BLaER1 (cell line): Measurements from ENCODE around the gene REX1BD.

Experiments
- H3K27ac ChIP-seq: shearing (Covaris generic); formaldehyde crosslinking; 2 replicates; pipeline ENCODE4 v1.8.1; 2022
- H3K27me3 ChIP-seq: shearing (Covaris generic); formaldehyde crosslinking; 2 replicates; pipeline ENCODE4 v1.8.1; 2022
- H3K36me3 ChIP-seq: shearing (Covaris generic); formaldehyde crosslinking; 2 replicates; pipeline ENCODE4 v1.8.1; 2022
- H3K4me1 ChIP-seq: shearing (Covaris generic); formaldehyde crosslinking; 2 replicates; pipeline ENCODE4 v1.8.1; 2022
- H3K4me2 ChIP-seq: shearing (Covaris generic); formaldehyde crosslinking; 2 replicates; pipeline ENCODE4 v1.8.1; 2022
- H3K4me3 ChIP-seq: shearing (Covaris generic); formaldehyde crosslinking; 2 replicates; pipeline ENCODE4 v1.8.1; 2022
- H3K9ac ChIP-seq: shearing (Covaris generic); formaldehyde crosslinking; 2 replicates; pipeline ENCODE4 v1.8.1; 2022
- H3K9me3 ChIP-seq: shearing (Covaris generic); formaldehyde crosslinking; 2 replicates; pipeline ENCODE4 v1.8.1; 2022
- H4K20me1 ChIP-seq: shearing (Covaris generic); formaldehyde crosslinking; 2 replicates; pipeline ENCODE4 v1.8.1; 2022
- Cebpa-rat ChIP-seq: shearing (Covaris generic); IDR thresholded peaks from 2 replicates; pipeline ENCODE4 v1.8.1; 2022

The REX1BD gene

GRCh38 chr19:18608805-18609716 is 20.5 kb downstream of the REX1BD start:
- no peak overlapping the region for H3K27ac ChIP-seq
- no peak for TF ChIP-seq Cebpa-rat
- H3K4me1 ChIP-seq, result peaks cover 48% of the 10 kb centered on the region
- H3K4me3 ChIP-seq, result no peak overlapping the region
- no peaks in the 10 kb centered on the region for H3K36me3 ChIP-seq
- no peaks in the 10 kb centered on the region for H3K9me3 ChIP-seq
- H4K20me1 ChIP-seq, result peaks cover 92% of the 10 kb centered on the region
- H3K27me3 ChIP-seq, result peaks cover 100% of the 10 kb centered on the region
- H3K4me2 ChIP-seq, result no peak overlapping the region
- H3K9ac ChIP-seq, result no peak overlapping the region

GRCh38 chr19:18609717-18610051 is 21.1 kb downstream of the REX1BD start:
- TF ChIP-seq Cebpa-rat, result no peak
- H3K4me2 ChIP-seq, result no peak overlapping the region
- H3K4me1 ChIP-seq, result peaks cover 48% of the 10 kb centered on the region
- no peaks in the 10 kb centered on the region for H3K36me3 ChIP-seq
- no peak overlapping the region for H3K4me3 ChIP-seq
- H3K9me3 ChIP-seq, result no peaks in the 10 kb centered on the region
- H4K20me1 ChIP-seq, result peaks cover 92% of the 10 kb centered on the region
- no peak overlapping the region for H3K9ac ChIP-seq
- H3K27ac ChIP-seq, result no peak overlapping the region
- H3K27me3 ChIP-seq, result peaks cover 100% of the 10 kb centered on the region

DNA sequence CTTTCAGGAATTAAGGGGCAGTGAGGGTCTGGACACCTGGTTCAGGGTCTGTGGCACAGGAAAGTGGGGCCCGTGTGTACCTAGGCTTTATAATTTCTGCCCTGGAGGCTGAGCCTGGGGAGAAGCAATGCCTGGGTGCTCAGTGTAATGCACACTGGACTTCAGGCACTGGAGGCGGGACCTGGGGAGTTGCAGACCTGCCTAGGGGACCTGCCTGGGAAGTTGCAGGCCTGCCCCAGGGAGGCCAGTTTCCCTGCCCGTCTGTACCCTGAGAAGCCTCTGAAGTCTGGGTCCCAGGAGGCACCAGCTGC is 21.6 kb downstream of the REX1BD start:
- no peak for TF ChIP-seq Cebpa-rat
- Histone ChIP-seq H3K9ac (no peak overlapping the region), H3K4me2 (peak overlapping the region; percentile 93), H3K4me3 (peak overlapping the region; percentile 65; the same call in 1 of the 2 replicates), H3K4me1 (peaks cover 48% of the 10 kb centered on the region), H3K9me3 (no peaks in the 10 kb centered on the region), H3K27me3 (peaks cover 100% of the 10 kb centered on the region), H3K36me3 (no peaks in the 10 kb centered on the region), H4K20me1 (peaks cover 89% of the 10 kb centered on the region), H3K27ac (no peak overlapping the region)

- no peak overlapping the region for H3K9ac ChIP-seq
- H3K4me2 ChIP-seq, result peak overlapping the region; percentile 93
- H3K4me1 ChIP-seq, result peaks cover 44% of the 10 kb centered on the region
- no peak overlapping the region for H3K27ac ChIP-seq
- H3K36me3 ChIP-seq, result no peaks in the 10 kb centered on the region
- TF ChIP-seq Cebpa-rat, result no peak
- H3K9me3 ChIP-seq, result no peaks in the 10 kb centered on the region
- H3K4me3 ChIP-seq, result peak overlapping the region; percentile 65
- H4K20me1 ChIP-seq, result peaks cover 83% of the 10 kb centered on the region
- H3K27me3 ChIP-seq, result peaks cover 100% of the 10 kb centered on the region
Observed at GRCh38 chr19:18610556-18611326, 22.1 kb downstream of the REX1BD start.

DNA sequence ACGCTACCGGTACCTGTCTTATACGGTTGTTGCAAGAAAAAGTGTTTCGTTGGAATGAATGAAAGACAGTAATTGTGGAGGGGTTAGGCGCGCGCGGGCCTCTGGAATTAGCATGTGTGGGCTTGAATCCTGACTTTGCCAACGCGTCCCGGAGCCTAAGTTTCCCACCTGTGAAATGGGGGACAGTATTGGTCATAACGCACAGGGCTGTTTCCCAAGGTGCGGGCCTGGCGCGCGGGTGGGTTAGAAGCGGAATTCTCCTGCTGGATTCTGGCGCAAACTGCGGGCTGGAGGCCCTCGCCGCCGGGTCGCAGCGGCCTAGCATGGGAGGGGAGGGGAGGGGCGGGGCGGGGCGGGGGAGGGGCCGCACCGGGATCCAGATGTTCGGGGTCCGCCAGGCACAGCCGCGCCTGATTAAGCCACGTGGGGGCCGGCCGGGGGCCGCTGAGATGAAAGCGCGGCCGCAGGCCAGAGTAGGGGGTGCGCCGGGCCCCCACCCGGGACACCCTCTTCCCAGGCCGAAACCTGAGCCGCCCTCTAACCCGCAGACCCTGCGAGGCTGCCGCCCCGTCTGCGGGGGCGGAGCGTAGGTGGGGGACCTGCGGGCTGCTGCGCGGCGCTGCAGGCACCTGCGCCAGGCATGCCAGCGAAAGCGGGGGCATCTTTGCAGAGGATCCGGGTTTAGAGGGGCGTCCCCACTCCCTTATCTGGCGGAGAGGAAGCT is 22.9 kb downstream of the REX1BD start:
- H3K4me1 ChIP-seq, result peaks cover 36% of the 10 kb centered on the region
- H3K9me3 ChIP-seq, result no peaks in the 10 kb centered on the region; the same call in 1 of the 2 replicates
- H4K20me1 ChIP-seq, result peaks cover 77% of the 10 kb centered on the region
- H3K4me3 ChIP-seq, result peak overlapping the region; percentile 65
- H3K27me3 ChIP-seq, result peaks cover 100% of the 10 kb centered on the region
- H3K4me2 ChIP-seq, result peak overlapping the region; percentile 93
- H3K27ac ChIP-seq, result no peak overlapping the region
- H3K36me3 ChIP-seq, result no peaks in the 10 kb centered on the region
- TF ChIP-seq Cebpa-rat, result no peak
- no peak overlapping the region for H3K9ac ChIP-seq

DNA sequence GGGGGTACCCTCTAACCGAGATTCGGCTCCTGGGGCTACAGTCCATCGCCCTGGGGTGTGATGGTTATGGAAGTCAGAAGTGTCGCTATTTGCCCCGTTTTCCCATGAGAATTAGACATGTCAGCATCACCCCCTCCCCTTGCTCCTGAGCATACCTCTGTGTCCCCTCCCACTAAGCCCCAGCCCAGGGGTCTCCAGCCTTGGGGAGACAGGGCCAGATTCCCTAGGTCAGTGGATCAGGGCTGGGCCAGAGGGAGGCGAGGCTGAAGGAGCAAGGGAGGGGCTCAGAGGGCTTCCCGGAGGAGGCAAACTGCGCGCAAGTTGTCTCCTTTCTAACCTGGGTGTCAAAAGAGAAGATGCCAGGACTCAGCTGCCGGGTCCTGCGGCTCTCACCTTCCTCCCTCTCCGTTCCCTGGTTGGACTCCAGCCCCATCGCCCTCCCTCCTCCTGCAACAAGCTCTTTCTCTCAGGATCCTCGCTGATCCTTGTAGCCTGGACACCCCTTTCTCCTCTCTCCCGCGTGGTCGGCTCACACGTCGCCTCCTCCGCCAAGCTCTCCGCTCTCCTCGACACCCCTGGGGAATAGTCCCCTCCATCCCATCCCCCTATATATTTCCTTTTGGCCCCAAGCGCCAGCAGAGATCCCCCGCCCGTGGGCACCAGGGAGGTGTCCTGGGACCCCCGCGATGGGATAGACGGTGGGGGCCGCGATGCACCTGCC is 23.6 kb downstream of the REX1BD start:
- no peaks in the 10 kb centered on the region for H3K36me3 ChIP-seq
- peaks cover 99% of the 10 kb centered on the region for H3K27me3 ChIP-seq
- peaks cover 7% of the 10 kb centered on the region for H3K9me3 ChIP-seq
- H3K9ac ChIP-seq, result no peak overlapping the region
- peaks cover 76% of the 10 kb centered on the region for H4K20me1 ChIP-seq
- H3K27ac ChIP-seq, result no peak overlapping the region
- H3K4me1 ChIP-seq, result peaks cover 36% of the 10 kb centered on the region
- peak overlapping the region; percentile 93 for H3K4me2 ChIP-seq
- no peak for TF ChIP-seq Cebpa-rat
- H3K4me3 ChIP-seq, result peak overlapping the region; percentile 65

DNA sequence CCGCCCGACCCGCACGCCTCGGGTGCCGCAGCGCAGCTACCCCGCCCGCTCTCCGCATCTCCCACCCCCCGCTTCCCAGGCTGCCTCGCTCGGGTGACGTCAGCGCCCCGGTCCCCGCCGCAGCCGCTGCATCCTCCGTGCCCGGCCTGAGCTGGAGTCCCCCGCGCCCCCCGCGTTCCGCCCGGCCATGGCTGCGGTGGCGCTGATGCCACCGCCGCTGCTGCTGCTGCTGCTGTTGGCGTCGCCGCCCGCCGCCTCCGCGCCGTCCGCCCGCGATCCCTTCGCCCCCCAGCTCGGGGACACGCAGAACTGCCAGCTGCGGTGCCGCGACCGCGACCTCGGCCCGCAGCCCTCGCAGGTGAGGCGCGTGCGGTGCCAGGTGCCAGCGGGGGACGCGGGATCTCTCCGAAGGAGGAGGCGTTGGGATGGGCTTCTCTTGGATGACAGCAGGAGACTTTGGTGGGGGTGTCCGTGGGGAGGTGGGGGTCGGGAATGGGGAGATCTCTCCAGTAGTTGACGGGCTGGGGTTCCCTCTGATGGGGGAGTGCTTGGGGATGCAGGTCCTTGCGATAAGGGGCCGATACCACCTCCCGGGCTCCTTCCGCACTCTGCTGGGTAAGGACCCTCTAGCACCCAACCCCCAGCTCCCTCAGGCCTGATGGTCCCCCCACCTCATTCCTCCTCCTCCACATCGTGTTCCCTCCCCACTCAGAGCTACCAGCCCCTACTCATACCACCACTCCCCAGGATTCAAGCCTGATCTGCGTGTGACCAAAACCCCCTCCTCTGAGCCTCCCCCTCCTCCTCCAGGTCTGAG is 24.4 kb downstream of the REX1BD start, which contains the start of gene TMEM59L:
Gene TMEM59L, plus strand, starts transcription at position 99 of the 817 bp plus-strand sequence. Its CDS starts 89 bp downstream, at position 188.
- H3K9ac ChIP-seq, result no peak within 1 kb of the TSS
- peaks cover 91% of the 10 kb centered on the region for H3K27me3 ChIP-seq
- H3K27ac ChIP-seq, result no peak within 1 kb of the TSS
- no peaks in the 10 kb centered on the region for H3K36me3 ChIP-seq
- H3K4me2 ChIP-seq, result peak within 1 kb of the TSS; percentile 93
- H3K4me1 ChIP-seq, result peaks cover 36% of the 10 kb centered on the region
- peaks cover 68% of the 10 kb centered on the region for H4K20me1 ChIP-seq
- peaks cover 12% of the 10 kb centered on the region for H3K9me3 ChIP-seq
- no peak for TF ChIP-seq Cebpa-rat
- peak within 1 kb of the TSS; percentile 65 for H3K4me3 ChIP-seq

DNA sequence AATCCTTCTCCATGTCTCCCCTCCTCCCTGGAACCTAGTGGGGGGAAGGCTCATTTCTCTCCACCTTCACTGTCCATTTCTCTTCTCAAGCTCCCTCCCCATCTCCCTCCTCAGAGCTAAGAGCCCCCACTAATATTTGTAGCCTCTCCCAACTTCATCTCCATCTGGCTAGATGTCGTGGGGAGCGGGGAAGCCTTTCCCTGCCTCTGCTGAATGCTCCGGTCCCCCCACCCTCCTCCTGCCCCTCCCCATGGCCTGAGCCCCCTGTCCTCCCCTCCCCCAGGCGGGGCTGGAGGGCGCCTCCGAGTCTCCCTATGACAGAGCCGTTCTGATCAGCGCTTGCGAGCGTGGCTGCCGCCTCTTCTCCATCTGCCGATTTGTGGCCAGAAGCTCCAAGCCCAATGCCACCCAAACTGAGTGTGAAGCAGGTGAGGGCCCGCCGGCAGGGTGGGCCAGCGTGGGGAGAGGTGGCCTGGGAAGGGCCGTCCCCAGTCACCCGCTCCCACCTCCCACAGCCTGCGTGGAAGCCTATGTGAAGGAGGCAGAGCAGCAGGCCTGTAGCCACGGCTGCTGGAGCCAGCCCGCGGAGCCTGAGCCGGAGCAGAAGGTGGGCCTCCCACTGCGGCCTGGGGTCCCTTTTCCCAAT is 25.1 kb downstream of the REX1BD start:
- Histone ChIP-seq H3K36me3 (no peaks in the 10 kb centered on the region), H3K27ac (no peak overlapping the region), H3K9me3 (peaks cover 12% of the 10 kb centered on the region), H3K27me3 (peaks cover 84% of the 10 kb centered on the region), H3K4me1 (peaks cover 36% of the 10 kb centered on the region), H4K20me1 (peaks cover 61% of the 10 kb centered on the region), H3K4me2 (no peak overlapping the region), H3K4me3 (no peak overlapping the region), H3K9ac (no peak overlapping the region)
- TF ChIP-seq Cebpa-rat, result no peak
